GM12864 (cell line): ENCODE measurements around the gene PPM1J.

Experiments
- DNase-seq: peaks from one replicate; pipeline ENCODE4 v3.0.0-alpha.2; 2011; ENCODE audit warnings: low read depth
- H3K4me3 ChIP-seq: 2 replicates; pipeline ENCODE4 v1.5.1; 2011; ENCODE audit warnings: mild to moderate bottlenecking, low read depth, low read length, control low read depth
- TF ChIP-seq, protein P1 (sequence below): IDR thresholded peaks from 2 replicates; pipeline ENCODE4 v1.5.1; 2011; ENCODE audit warnings: low read depth, mild to moderate bottlenecking, moderate library complexity, low read length, control low read depth, inconsistent platforms; ENCODE audit errors: missing control alignments

The PPM1J gene

DNA sequence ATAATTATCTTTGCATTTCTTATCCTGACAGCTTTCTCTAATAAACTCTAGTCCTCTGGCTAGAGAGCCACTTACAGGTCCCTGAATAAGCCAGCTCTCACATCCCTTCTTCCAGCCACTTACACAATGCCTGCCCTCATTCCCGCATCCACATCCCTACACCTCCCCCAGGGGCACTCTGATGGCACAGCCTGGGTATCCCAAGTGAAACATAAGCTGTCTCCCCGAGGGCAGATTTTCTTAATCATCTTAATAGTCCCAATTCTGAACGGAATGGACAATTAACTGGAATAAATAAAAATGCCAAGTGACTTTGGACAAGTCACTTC is 13.1 kb downstream of the PPM1J start:
- no peak overlapping the region for H3K4me3 ChIP-seq
- TF ChIP-seq, protein P1, sequence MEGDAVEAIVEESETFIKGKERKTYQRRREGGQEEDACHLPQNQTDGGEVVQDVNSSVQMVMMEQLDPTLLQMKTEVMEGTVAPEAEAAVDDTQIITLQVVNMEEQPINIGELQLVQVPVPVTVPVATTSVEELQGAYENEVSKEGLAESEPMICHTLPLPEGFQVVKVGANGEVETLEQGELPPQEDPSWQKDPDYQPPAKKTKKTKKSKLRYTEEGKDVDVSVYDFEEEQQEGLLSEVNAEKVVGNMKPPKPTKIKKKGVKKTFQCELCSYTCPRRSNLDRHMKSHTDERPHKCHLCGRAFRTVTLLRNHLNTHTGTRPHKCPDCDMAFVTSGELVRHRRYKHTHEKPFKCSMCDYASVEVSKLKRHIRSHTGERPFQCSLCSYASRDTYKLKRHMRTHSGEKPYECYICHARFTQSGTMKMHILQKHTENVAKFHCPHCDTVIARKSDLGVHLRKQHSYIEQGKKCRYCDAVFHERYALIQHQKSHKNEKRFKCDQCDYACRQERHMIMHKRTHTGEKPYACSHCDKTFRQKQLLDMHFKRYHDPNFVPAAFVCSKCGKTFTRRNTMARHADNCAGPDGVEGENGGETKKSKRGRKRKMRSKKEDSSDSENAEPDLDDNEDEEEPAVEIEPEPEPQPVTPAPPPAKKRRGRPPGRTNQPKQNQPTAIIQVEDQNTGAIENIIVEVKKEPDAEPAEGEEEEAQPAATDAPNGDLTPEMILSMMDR, result no peak

DNA sequence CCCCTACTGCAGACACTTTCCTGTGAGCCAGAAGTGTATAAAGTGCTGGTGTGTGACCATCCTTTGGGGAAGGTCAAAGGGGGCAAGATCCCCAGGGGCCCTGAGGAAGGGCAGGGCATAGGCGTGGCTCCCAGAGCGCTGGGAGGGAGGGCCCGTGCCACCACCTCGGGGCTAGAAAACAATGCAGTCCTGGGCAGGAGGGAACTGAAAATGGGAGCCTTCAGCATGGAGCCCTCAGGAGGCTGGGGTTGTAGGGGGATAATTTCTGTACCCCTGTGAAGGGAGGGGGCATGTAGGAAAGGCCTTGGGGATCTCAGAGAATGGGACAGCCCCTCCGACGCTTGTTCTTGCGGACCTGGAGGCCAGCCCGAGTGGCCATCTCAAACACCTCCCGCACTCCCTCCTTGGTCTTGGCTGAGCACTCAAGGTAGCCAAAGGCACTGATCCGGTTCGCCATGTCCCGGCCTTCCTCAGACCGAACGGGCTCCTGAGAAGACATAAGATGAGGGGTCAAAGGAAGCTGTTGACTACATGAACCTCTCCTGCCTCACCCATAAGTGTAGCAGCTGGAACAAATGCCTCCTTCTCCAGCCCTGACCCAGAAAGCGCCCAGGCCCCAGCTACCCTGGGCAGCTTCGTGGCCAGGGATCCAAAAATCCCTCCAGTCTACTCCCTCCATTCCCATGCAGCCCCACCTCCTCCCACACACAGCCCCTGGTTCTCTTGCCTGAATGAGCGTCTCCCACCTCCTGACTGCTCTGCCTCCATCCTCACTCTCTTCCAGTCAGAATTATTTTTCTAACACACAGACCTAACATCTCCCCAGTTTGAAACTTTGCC is 13.7 kb downstream of the PPM1J start:
- no peak for DNase-seq
- H3K4me3 ChIP-seq, result no peak overlapping the region
- TF ChIP-seq, protein P1, result no peak

More for the DNA sequence above, 13.1 kb downstream of the PPM1J start:
- no peak for DNase-seq

DNA sequence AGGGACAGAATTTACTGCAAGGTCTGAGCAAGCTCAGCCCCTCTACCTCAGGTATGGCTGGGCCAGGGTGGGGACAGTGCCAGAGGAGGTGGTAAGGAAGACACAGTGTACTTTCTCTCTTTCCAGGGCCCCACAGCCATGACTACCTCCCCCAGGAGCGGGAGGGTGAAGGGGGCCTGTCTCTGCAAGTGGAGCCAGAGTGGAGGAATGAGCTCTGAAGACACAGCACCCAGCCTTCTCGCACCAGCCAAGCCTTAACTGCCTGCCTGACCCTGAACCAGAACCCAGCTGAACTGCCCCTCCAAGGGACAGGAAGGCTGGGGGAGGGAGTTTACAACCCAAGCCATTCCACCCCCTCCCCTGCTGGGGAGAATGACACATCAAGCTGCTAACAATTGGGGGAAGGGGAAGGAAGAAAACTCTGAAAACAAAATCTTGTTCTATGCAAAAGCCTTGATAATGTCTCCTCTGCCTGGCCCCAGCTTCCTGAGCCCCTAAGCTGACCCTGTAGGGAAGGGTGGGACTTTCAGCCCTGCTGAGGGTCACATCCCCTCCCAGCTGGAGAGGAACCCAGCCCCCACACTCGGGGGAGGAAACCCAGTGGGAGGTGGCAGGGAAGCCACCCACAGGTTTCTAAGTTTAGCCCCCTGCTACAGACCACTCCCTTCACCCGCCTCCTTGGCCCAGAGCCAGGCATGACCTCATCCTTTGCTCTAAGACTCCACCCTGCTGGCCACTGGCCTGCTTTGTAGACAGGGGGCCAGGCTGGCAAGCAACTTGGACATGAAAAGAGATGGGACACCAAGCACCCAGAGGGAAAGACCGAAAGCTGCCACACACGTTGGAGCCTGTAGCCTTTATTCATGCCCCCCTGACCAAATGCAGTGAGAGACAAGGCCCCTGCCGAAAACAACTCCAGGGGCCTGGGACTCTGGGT is 14.6 kb downstream of the PPM1J start:
- H3K4me3 ChIP-seq, result no peak overlapping the region
- TF ChIP-seq, protein P1, result no peak
- DNase-seq, result peak; percentile 50

DNA sequence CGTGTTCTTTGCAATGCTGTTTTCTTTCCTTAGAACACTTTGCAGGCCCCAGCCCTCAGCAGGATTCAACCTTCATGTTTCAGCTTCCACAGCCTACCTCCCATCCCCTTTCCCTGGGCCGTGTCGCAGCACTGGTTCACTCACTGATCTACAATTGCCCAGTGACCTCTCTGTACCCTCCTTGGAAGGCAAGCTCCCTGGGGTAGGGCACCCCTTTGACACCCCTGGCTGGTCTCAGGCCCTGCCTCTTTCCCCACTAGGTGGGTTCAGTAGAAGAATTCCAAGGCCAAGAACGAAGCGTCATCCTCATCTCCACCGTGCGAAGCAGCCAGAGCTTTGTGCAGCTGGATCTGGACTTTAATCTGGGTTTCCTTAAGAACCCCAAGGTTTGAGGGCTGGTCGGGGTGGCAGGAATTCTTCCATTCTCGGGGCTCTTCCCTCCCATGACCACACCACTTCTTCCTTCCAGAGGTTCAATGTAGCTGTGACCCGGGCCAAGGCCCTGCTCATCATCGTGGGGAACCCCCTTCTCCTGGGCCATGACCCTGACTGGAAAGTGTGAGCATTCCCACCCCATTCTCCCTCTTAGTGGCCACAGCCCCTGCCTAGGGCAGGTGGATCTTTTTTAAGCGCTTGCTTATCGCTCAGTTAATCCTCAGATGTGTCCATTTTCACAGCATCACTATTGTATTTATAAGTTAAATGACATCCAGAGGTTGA is 15.5 kb downstream of the PPM1J start:
- DNase-seq, result no peak
- H3K4me3 ChIP-seq, result no peak overlapping the region
- TF ChIP-seq, protein P1, result no peak

DNA sequence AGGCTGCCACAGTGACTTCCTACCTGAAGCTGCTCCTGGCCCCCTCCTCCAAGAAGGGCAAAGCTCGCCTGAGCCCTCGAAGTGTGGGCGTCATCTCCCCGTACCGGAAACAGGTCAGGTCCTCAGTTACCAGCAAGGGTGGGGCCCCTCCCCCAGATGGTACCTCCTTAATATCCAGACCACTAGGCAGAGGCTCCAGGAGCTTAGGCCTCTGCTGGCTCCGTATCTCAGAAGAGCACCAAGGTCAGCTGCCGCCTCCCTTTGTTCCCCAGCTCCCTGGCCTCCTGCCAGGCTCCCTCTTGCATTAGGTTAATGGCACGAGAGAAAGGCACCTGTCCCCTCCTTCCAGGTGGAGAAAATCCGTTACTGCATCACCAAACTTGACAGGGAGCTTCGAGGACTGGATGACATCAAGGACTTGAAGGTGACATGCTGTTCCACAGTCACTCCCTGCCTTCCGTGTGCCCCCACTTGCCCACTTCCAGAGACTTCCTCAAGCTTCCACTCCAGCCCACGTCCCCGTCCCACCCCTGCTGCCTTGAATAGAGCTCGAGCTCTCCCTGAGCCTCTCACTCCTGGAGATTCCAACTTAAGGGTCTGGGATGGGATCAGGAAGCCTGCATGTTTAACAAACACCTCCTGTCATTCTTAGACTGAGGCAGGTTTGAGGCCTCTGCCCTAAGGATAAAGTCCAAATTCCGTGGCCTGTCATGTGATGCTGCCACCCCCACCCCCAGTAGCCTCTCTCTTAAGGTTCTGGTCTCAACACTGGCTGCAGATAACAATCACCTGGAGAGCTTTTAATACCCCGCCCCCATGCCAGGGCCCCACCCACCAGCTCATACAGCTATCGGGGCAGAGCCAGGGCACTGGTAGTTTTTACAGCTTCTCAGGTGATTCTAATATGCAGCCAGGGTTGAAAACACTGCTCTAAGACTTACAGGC is 16.5 kb downstream of the PPM1J start:
- TF ChIP-seq, protein P1, result no peak
- no peak for DNase-seq
- no peak overlapping the region for H3K4me3 ChIP-seq

DNA sequence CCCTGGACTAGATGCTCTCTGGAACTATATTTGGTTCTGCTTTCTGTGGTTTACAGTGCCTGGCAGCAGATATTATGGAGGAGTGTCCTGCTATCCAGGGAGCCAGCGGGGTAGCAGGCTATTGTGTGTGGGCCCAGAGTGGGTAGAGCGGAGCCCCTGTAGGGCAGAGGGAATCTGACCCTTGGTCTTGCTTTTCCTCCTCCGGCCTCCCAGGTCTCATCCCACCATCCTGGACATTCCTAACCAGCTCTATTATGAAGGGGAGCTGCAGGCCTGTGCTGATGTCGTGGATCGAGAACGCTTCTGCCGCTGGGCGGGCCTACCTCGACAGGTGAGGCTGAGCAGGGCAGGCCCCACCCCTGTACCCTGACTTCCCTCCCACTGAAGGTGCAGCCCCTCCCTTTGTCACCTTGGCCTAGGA is 17.3 kb downstream of the PPM1J start:
- no peak for DNase-seq
- no peak overlapping the region for H3K4me3 ChIP-seq
- TF ChIP-seq, protein P1, result no peak
